HepG2 (cell line): ENCODE measurements around the gene DNPH1. TPM values are rescaled to one million over a fixed set of nuclear protein-coding genes. Genes with fewer than 3 reads are reported as not detected.

Source experiments
- LBX2 ChIP-seq: sonication (generic); formaldehyde crosslinking; IDR thresholded peaks from 2 replicates; pipeline ENCODE4 v1.5.0; 2020; ENCODE audit warnings: missing genetic modification reagents, mild to moderate bottlenecking, borderline replicate concordance
- MIXL1 ChIP-seq: IDR thresholded peaks from 2 replicates; pipeline ENCODE4 v1.6.1; 2016
- NFKB2 ChIP-seq: sonication (generic); formaldehyde crosslinking; IDR thresholded peaks from 2 replicates; pipeline ENCODE4 v1.4.0; 2020; ENCODE audit warnings: missing genetic modification reagents, borderline replicate concordance
- PTBP1 ChIP-seq: fragments of 200-400 bp; formaldehyde crosslinking; IDR thresholded peaks from 2 replicates; pipeline ENCODE4 v1.6.1; 2018; ENCODE audit warnings: low read length, low read depth; ENCODE audit not compliant: poor library complexity, severe bottlenecking
- ZNF292 ChIP-seq: sonication (generic); formaldehyde crosslinking; IDR thresholded peaks from 2 replicates; pipeline ENCODE4 v1.8.1; 2022; ENCODE audit warnings: mild to moderate bottlenecking, low read depth, missing genetic modification reagents, borderline replicate concordance
- ZNF318 ChIP-seq: sonication (generic); formaldehyde crosslinking; IDR thresholded peaks from 2 replicates; pipeline ENCODE4 v1.4.0; 2020; ENCODE audit warnings: mild to moderate bottlenecking, missing genetic modification reagents
- ZNF326 ChIP-seq: sonication (generic); formaldehyde crosslinking; IDR thresholded peaks from 2 replicates; pipeline ENCODE4 v1.4.0; 2020; ENCODE audit warnings: missing genetic modification reagents, borderline replicate concordance
- ZNF441 ChIP-seq: sonication (generic); formaldehyde crosslinking; IDR thresholded peaks from 2 replicates; pipeline ENCODE4 v1.7.0; 2021; ENCODE audit warnings: missing genetic modification reagents, borderline replicate concordance
- ZNF703 ChIP-seq: sonication (generic); formaldehyde crosslinking; IDR thresholded peaks from 2 replicates; pipeline ENCODE4 v1.5.1; 2020; ENCODE audit warnings: missing genetic modification reagents, mild to moderate bottlenecking, moderate library complexity, borderline replicate concordance
- ZNF720 ChIP-seq: sonication (generic); formaldehyde crosslinking; IDR thresholded peaks from 2 replicates; pipeline ENCODE4 v1.4.0; 2020; ENCODE audit warnings: missing genetic modification reagents
- polyA plus RNA-seq, 8 experiments: library from polyadenylated mRNA; depleted of rRNA in 3 of 8; stranded (reverse) in 7 of 8; unstranded in 1 of 8; fragments of >200 nt; fragmentation: Illumina TruSeq in 4 of 8; extraction: Trizol in 4 of 8; gene quantifications; 2 replicates each; pipeline versions ENCODE4 v1.2.1 to v1.2.3, GENCODE V29; 2011 to 2016; ENCODE audit warnings: low read depth in 4 of 8, missing spikeins in 1 of 8, mixed read lengths in 1 of 8; ENCODE audit not compliant: insufficient read depth in 1 of 8
- total RNA-seq, 5 experiments: library from RNA; depleted of rRNA; stranded (reverse); fragments of >200 nt; fragmentation: Illumina TruSeq; extraction: Trizol; gene quantifications; 2 replicates each; pipeline ENCODE4 v1.2.3, GENCODE V29; 2016; ENCODE audit warnings: low read depth in 1 of 5
- TF ChIP-seq, protein P1 (sequence below): sonication (generic); formaldehyde crosslinking; conservative IDR thresholded peaks from 2 replicates; pipeline ENCODE4 v1.5.0; 2020; ENCODE audit warnings: missing genetic modification reagents
- TF ChIP-seq, protein P2 (sequence below): sonication (generic); formaldehyde crosslinking; IDR thresholded peaks from 2 replicates; pipeline ENCODE4 v1.5.0; 2020; ENCODE audit warnings: mild to moderate bottlenecking, missing genetic modification reagents, moderate library complexity

DNPH1 gene
- total and polyA plus RNA-seq, 2 of the 13 experiments (the other 11 are each of a cell fraction or from before 2014, with no cell fraction given), result 56.5 to 75.1 TPM

- no peak for TF ChIP-seq ZNF292 (CRISPR knock-in tag)
- no peak for TF ChIP-seq ZNF318 (CRISPR knock-in tag)
- peak; percentile 91 for TF ChIP-seq MIXL1 (CRISPR knock-in tag)
- no peak for TF ChIP-seq PTBP1
- TF ChIP-seq ZNF720 (CRISPR knock-in tag), result no peak
- TF ChIP-seq ZNF441 (CRISPR knock-in tag), result peak; percentile 73; the same call in 1 of the 2 replicates
- TF ChIP-seq LBX2, result no peak; the same call in 1 of the 2 replicates
- no peak; the same call in 1 of the 2 replicates for TF ChIP-seq NFKB2 (CRISPR knock-in tag)
- TF ChIP-seq, protein P1, sequence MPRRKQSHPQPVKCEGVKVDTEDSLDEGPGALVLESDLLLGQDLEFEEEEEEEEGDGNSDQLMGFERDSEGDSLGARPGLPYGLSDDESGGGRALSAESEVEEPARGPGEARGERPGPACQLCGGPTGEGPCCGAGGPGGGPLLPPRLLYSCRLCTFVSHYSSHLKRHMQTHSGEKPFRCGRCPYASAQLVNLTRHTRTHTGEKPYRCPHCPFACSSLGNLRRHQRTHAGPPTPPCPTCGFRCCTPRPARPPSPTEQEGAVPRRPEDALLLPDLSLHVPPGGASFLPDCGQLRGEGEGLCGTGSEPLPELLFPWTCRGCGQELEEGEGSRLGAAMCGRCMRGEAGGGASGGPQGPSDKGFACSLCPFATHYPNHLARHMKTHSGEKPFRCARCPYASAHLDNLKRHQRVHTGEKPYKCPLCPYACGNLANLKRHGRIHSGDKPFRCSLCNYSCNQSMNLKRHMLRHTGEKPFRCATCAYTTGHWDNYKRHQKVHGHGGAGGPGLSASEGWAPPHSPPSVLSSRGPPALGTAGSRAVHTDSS (CRISPR knock-in tag), result no peak
- TF ChIP-seq ZNF703 (CRISPR knock-in tag), result no peak
- TF ChIP-seq ZNF326 (CRISPR knock-in tag), result no peak
- TF ChIP-seq, protein P2, sequence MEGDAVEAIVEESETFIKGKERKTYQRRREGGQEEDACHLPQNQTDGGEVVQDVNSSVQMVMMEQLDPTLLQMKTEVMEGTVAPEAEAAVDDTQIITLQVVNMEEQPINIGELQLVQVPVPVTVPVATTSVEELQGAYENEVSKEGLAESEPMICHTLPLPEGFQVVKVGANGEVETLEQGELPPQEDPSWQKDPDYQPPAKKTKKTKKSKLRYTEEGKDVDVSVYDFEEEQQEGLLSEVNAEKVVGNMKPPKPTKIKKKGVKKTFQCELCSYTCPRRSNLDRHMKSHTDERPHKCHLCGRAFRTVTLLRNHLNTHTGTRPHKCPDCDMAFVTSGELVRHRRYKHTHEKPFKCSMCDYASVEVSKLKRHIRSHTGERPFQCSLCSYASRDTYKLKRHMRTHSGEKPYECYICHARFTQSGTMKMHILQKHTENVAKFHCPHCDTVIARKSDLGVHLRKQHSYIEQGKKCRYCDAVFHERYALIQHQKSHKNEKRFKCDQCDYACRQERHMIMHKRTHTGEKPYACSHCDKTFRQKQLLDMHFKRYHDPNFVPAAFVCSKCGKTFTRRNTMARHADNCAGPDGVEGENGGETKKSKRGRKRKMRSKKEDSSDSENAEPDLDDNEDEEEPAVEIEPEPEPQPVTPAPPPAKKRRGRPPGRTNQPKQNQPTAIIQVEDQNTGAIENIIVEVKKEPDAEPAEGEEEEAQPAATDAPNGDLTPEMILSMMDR, result no peak
Observed at GRCh38 chr6:43276577-43277305, 47.5 kb upstream of the DNPH1 start (continued).
